Measurements from ENCODE around the gene TAF12. TPM values are rescaled to one million over a fixed set of nuclear protein-coding genes. Genes with fewer than 3 reads are reported as not detected.

The TAF12 gene
- total and polyA plus RNA-seq, 10 of the 15 experiments (the other 5 are each of a cell fraction or from before 2014, with no cell fraction given), result 18.3 to 43.3 (median 28.6) TPM

DNA sequence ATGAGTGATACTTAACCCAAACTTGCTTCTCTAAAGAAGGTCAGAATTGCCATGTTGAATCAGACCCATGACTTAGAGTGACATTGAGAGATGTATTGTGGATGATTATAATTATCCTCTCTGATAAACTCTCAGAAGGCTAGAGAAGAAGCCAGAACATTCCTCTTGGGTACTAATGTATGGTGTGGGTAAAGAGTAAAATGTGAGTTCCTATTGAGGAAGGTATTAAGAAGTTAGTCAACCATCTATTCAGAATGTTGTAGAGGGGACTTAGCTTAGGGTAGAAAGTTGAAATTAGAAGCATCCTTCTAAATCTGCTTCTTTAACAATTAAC is 33.0 kb upstream of the TAF12 start:
- Histone ChIP-seq H3K4me1 (ENCODE audit: control insufficient read depth, insufficient read depth, low read length) (no peaks in the 10 kb centered on the region), H3K9me3 (replicated peaks; ENCODE audit: control insufficient read depth, insufficient read depth, low read length) (no peaks in the 10 kb centered on the region), H3K27ac (ENCODE audit: control insufficient read depth, insufficient read depth) (no peak overlapping the region), H3K4me3 (no peak overlapping the region), H3K79me2 (ENCODE audit: control insufficient read depth, insufficient read depth, low read length) (peaks cover 4% of the 10 kb centered on the region), H3K9ac (ENCODE audit: control insufficient read depth, insufficient read depth, low read length) (no peak overlapping the region), H2AFZ (ENCODE audit: control insufficient read depth, low read depth, low read length) (no peak overlapping the region), H3K36me3 (ENCODE audit: control insufficient read depth in 2 of 2, insufficient read depth in 2 of 2, low read length in 1 of 2) (no peaks in the 10 kb centered on the region), H3K4me2 (ENCODE audit: control insufficient read depth, insufficient read depth) (no peak overlapping the region), H3K27me3 (replicated peaks in 1 of 2; ENCODE audit: control insufficient read depth in 2 of 2, insufficient read depth in 2 of 2, low read length in 1 of 2) (no peaks in the 10 kb centered on the region), H4K20me1 (ENCODE audit: control insufficient read depth, insufficient read depth) (no peaks in the 10 kb centered on the region)
- TF ChIP-seq CEBPB (IDR thresholded peaks at IDR 0.05; ENCODE audit: borderline replicate concordance in 1 of 2, low read depth in 2 of 2, low read length in 2 of 2) (no peak), IRF4 (IDR thresholded peaks at IDR 0.05; ENCODE audit: low read depth, low read length) (no peak), FOS (IDR thresholded peaks at IDR 0.05; ENCODE audit: borderline replicate concordance, extremely low read depth, insufficient read length) (no peak), SPI1 (IDR thresholded peaks at IDR 0.05; ENCODE audit: borderline replicate concordance, insufficient read depth, low read depth, low read length) (no peak), EZH2 (IDR thresholded peaks at IDR 0.05; ENCODE audit: borderline replicate concordance, control insufficient read depth, low read depth, low read length) (no peak), ZBTB4 (CRISPR knock-in tag; IDR thresholded peaks at IDR 0.05) (no peak), ZNF592 (IDR thresholded peaks at IDR 0.05) (no peak), KDM1A (IDR thresholded peaks at IDR 0.05; ENCODE audit: borderline replicate concordance) (no peak), CHD4 (IDR thresholded peaks at IDR 0.05) (no peak)
- TF ChIP-seq, protein P1, sequence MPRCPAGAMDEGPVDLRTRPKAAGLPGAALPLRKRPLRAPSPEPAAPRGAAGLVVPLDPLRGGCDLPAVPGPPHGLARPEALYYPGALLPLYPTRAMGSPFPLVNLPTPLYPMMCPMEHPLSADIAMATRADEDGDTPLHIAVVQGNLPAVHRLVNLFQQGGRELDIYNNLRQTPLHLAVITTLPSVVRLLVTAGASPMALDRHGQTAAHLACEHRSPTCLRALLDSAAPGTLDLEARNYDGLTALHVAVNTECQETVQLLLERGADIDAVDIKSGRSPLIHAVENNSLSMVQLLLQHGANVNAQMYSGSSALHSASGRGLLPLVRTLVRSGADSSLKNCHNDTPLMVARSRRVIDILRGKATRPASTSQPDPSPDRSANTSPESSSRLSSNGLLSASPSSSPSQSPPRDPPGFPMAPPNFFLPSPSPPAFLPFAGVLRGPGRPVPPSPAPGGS (IDR thresholded peaks at IDR 0.05; ENCODE audit: borderline replicate concordance, insufficient read depth, low read depth, low read length, poor library complexity, severe bottlenecking), result no peak
- RAD21 ChIA-PET (ENCODE audit: unreplicated experiment), result no interaction called here
- intact Hi-C loops (cut with micrococcal nuclease; ENCODE audit: unreplicated experiment) (no loop called here), in situ Hi-C loops (cut with MboI) (no loop called here)
- ATAC-seq (no peak), DNase-seq (ENCODE audit: low read depth, low spot score) (no peak), FAIRE-seq (no peak)
- SMC1A ChIA-PET (ENCODE audit: uncharacterized antibody, unreplicated experiment), result interaction anchor here (0.7 kb wide), 1 partner anchor 39 kb away, joined by 3 read pairs; no protein-coding TSS in a partner anchor
- BruUV-seq (replicated peaks), result TSS peak; percentile 57
- POLR2A ChIA-PET, result interaction anchor here (0.7 kb wide), 1 partner anchor 840 kb away, joined by 4 read pairs; no protein-coding TSS in a partner anchor
- CTCF ChIA-PET, result interaction anchor here (1.2 to 1.8 kb wide), 2 partner anchors 36 to 60 kb away, joined by 3 to 7 read pairs; partner anchors contain the start of gene YTHDF2

Data from GM12878 (cell line).